Duodenal mucosa (tissue), 2 donors: ENCODE data around the gene TTC7B.
A peak's percentile ranks its signal among the peaks of the same experiment; 100 is the strongest.

ENCODE experiments used
- H3K27ac ChIP-seq: one replicate; pipeline ENCODE4 v1.7.0; 2013; ENCODE audit warnings: low read depth, low read length
- H3K27me3 ChIP-seq, 2 donors: one replicate each; pipeline ENCODE4 v1.7.0; 2013; ENCODE audit warnings: low read length in 2 of 2, control low read depth in 1 of 2; ENCODE audit not compliant: insufficient read depth in 2 of 2, control insufficient read depth in 1 of 2
- H3K36me3 ChIP-seq, 2 donors: one replicate each; pipeline ENCODE4 v1.7.0; 2013; ENCODE audit warnings: low read length in 2 of 2, control low read depth in 1 of 2; ENCODE audit not compliant: insufficient read depth in 2 of 2, control insufficient read depth in 1 of 2
- H3K4me1 ChIP-seq, 2 donors: one replicate each; pipeline ENCODE4 v1.7.0; 2013; ENCODE audit warnings: low read length in 2 of 2, control low read depth in 1 of 2; ENCODE audit not compliant: insufficient read depth in 2 of 2, control insufficient read depth in 1 of 2
- H3K4me3 ChIP-seq, 2 donors: one replicate each; pipeline ENCODE4 v1.7.0; 2013; ENCODE audit warnings: low read length in 2 of 2, low read depth in 1 of 2
- H3K9ac ChIP-seq, 2 donors: one replicate each; pipeline ENCODE4 v1.7.0; 2013; ENCODE audit warnings: low read length in 2 of 2, low read depth in 1 of 2
- H3K9me3 ChIP-seq, 2 donors: one replicate each; pipeline ENCODE4 v1.7.0; 2013; ENCODE audit warnings: low read length in 2 of 2, control low read depth in 1 of 2; ENCODE audit not compliant: control insufficient read depth in 1 of 2

Gene TTC7B

GRCh38 chr14:90816681-90817436, 629 bp upstream of the TTC7B start:
- Histone ChIP-seq H3K4me3 (no peak overlapping the region), H3K27ac (no peak overlapping the region)

GRCh38 chr14:90815572-90815821, 733 bp downstream of the TTC7B start:
- H3K36me3 ChIP-seq, result no peaks in the 10 kb centered on the region
- peak overlapping the region; percentile 25 to 41 for H3K9ac ChIP-seq
- H3K4me1 ChIP-seq, result peaks cover 6 to 18% of the 10 kb centered on the region in 2 donors
- H3K27me3 ChIP-seq, result no peaks in the 10 kb centered on the region
- no peaks in the 10 kb centered on the region for H3K9me3 ChIP-seq
- H3K27ac ChIP-seq, result no peak overlapping the region
- H3K4me3 ChIP-seq, result peak overlapping the region; percentile 33 to 65

More at GRCh38 chr14:90816681-90817436, 629 bp upstream of the TTC7B start:
- H3K4me1 ChIP-seq, result peaks cover 6 to 20% of the 10 kb centered on the region in 2 donors
- H3K9ac ChIP-seq, result no peak overlapping the region
- no peaks in the 10 kb centered on the region for H3K36me3 ChIP-seq
- no peaks in the 10 kb centered on the region for H3K9me3 ChIP-seq
- H3K27me3 ChIP-seq, result no peaks in the 10 kb centered on the region

- Histone ChIP-seq H3K4me3 (peak overlapping the region; percentile 33 to 65), H3K27ac (no peak overlapping the region), H3K9ac (peak overlapping the region; percentile 25 to 41), H3K27me3 (no peaks in the 10 kb centered on the region), H3K36me3 (no peaks in the 10 kb centered on the region), H3K9me3 (no peaks in the 10 kb centered on the region), H3K4me1 (peaks cover 6 to 18% of the 10 kb centered on the region in 2 donors)
These were observed 1.2 kb downstream of the TTC7B start for GRCh38 chr14:90814806-90815571.

DNA sequence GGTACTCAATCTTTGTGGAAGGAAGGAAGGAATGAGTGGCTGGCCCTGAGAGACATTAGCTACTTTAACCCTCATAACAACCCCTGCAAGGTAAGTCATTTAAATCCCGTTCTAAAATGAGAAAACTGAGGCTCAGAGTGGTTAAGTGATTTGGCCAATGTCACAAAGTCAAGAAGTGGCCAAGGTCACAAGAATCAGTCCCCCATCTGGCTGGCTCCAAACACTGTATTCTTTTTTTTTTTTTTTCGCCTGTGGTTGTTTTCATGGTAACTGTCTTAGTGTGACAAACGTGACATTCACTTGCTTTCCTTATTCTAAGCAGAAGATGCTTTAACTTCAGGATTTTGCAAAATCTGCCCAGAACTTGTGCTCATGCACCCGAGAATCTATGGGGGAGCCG, 2.8 kb downstream of the TTC7B start:
- no peaks in the 10 kb centered on the region for H3K27me3 ChIP-seq
- H3K4me3 ChIP-seq, result no peak overlapping the region
- H3K27ac ChIP-seq, result no peak overlapping the region
- H3K9ac ChIP-seq, result no peak overlapping the region
- no peaks in the 10 kb centered on the region for H3K9me3 ChIP-seq
- no peaks in the 10 kb centered on the region for H3K36me3 ChIP-seq
- H3K4me1 ChIP-seq, result peaks cover 6 to 18% of the 10 kb centered on the region in 2 donors

DNA sequence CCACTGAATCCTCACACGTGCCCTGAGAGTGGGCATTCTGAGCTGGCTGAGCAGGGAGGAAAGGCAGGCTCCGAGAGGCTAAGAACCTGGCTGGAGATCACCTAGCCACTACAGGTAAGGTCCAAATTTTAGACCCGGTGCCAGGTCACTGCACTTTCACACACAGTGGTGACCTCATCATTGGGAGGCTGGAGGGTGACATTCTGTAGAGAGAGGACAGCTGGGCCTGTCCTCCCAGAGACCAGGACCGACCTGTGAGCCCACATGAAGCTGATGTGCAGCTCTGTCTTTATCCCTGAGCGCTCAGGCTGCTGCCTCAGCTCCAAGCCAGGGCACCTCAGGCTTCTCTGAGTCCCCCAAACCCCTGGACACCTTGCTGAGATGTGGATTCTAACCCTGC, 4.1 kb downstream of the TTC7B start:
- Histone ChIP-seq H3K9ac (no peak overlapping the region), H3K27me3 (no peaks in the 10 kb centered on the region), H3K4me3 (no peak overlapping the region), H3K27ac (no peak overlapping the region), H3K36me3 (no peaks in the 10 kb centered on the region), H3K4me1 (peaks cover 6 to 19% of the 10 kb centered on the region in 2 donors), H3K9me3 (no peaks in the 10 kb centered on the region)

GRCh38 chr14:90811641-90812040, 4.6 kb downstream of the TTC7B start:
- Histone ChIP-seq H3K9ac (no peak overlapping the region), H3K4me3 (no peak overlapping the region), H3K36me3 (no peaks in the 10 kb centered on the region), H3K27me3 (no peaks in the 10 kb centered on the region), H3K9me3 (no peaks in the 10 kb centered on the region), H3K4me1 (peaks cover 6 to 18% of the 10 kb centered on the region in 2 donors), H3K27ac (no peak overlapping the region)

GRCh38 chr14:90810806-90811205, 5.4 kb downstream of the TTC7B start:
- H3K36me3 ChIP-seq, result no peaks in the 10 kb centered on the region
- H3K4me3 ChIP-seq, result no peak overlapping the region
- no peak overlapping the region for H3K27ac ChIP-seq
- no peaks in the 10 kb centered on the region for H3K27me3 ChIP-seq
- H3K9me3 ChIP-seq, result no peaks in the 10 kb centered on the region
- peaks cover 6 to 16% of the 10 kb centered on the region in 2 donors for H3K4me1 ChIP-seq
- H3K9ac ChIP-seq, result no peak overlapping the region

DNA sequence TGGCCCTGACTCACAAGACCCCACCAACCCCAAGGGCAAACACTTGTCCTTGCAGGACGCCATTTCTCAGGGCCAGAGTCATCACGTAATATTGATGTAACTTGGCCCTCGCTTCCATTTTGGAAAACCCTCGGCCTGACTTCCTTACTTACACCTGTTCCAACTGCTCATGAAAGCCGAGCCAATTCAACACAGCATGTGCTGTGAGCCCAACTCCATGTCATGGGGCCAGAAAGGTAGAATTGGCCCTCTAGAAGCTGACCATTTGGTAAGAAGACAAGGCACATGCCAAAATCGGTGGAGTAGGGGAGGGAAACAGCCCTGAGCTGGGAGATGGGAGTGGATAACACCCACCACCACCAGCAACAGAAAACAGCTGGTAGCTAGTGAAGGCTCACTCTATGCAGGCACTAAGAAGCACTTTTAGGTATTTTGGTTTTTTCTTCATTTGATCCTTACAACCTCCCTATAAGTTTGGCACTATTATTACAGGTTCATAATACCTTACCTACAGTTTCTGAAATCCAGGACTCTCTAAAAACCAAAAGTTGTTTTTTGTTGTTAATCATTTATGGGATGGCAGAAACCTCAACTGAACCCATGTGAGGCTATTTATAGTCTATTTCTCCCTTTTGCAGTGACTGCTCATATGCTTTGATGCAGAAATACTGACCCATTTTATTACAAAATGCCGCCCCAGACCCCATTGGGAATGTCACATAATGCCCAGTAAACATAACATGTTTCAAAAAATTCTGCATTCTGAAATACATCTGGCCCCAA, 6.5 kb downstream of the TTC7B start:
- Histone ChIP-seq H3K27me3 (no peaks in the 10 kb centered on the region), H3K9ac (no peak overlapping the region), H3K9me3 (no peaks in the 10 kb centered on the region), H3K27ac (no peak overlapping the region), H3K4me1 (peaks cover 6 to 8% of the 10 kb centered on the region in 2 donors), H3K4me3 (no peak overlapping the region), H3K36me3 (no peaks in the 10 kb centered on the region)

DNA sequence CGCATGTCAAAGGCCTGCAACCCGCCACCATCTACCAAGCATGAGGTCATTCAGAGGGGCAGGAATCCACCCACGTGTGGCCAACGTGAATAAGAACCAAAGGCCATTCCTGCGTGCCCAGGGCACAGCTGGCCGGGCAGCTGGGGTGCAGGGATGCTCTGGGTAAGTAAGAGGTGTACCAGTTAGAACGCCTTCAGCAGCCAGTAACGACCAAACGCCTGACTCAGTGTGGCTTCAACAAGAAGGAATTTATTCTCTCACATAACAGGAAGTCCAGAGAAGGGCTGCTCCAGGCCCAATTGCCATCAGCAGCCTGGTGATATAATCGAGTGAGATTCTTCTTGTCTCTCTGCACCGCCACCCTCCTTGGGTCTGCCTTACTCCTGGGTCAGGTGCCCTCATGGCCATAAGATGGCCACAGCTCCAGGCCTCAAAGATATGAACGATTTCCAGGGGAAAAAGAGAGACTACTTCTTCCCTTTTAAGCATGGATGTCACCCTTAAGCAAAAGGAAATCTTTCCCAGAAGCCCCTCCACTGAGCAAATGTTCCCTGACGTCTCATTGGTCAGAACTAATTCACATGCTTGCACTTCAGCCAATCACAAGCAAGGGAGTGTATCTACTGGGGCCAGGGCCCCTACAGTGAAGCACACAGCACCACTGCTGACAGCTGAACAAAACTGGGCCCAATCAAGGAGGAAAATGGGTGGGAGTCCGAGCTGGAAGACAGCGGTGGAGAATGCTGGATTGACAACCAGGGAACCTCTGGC, 7.3 kb downstream of the TTC7B start:
- no peak overlapping the region for H3K27ac ChIP-seq

More for the DNA sequence above, 7.3 kb downstream of the TTC7B start:
- H3K9ac ChIP-seq, result no peak overlapping the region
- no peak overlapping the region for H3K4me3 ChIP-seq
- H3K4me1 ChIP-seq, result peaks cover 0 to 4% of the 10 kb centered on the region in 2 donors
- no peaks in the 10 kb centered on the region for H3K27me3 ChIP-seq
- H3K9me3 ChIP-seq, result no peaks in the 10 kb centered on the region
- no peaks in the 10 kb centered on the region for H3K36me3 ChIP-seq
